ENCODE measurements around the gene PPP2R2D. TPM values are rescaled to one million over a fixed set of nuclear protein-coding genes. Genes with fewer than 3 reads are reported as not detected.

PPP2R2D gene
- total RNA-seq, 6 experiments from 2014 or later = 10.9 to 16.6 (median 14.3) TPM

- intact Hi-C loops (cut with DNase I) = loop anchor here in 1 of 2 donors (10.0 kb wide), 2 partner anchors 626 to 1686 kb away; no protein-coding TSS in a partner anchor
- TF ChIP-seq, protein P1, sequence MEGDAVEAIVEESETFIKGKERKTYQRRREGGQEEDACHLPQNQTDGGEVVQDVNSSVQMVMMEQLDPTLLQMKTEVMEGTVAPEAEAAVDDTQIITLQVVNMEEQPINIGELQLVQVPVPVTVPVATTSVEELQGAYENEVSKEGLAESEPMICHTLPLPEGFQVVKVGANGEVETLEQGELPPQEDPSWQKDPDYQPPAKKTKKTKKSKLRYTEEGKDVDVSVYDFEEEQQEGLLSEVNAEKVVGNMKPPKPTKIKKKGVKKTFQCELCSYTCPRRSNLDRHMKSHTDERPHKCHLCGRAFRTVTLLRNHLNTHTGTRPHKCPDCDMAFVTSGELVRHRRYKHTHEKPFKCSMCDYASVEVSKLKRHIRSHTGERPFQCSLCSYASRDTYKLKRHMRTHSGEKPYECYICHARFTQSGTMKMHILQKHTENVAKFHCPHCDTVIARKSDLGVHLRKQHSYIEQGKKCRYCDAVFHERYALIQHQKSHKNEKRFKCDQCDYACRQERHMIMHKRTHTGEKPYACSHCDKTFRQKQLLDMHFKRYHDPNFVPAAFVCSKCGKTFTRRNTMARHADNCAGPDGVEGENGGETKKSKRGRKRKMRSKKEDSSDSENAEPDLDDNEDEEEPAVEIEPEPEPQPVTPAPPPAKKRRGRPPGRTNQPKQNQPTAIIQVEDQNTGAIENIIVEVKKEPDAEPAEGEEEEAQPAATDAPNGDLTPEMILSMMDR (IDR thresholded peaks at IDR 0.05) = no peak
- TF ChIP-seq POLR2A (IDR thresholded peaks at IDR 0.05) = no peak
- Histone ChIP-seq H3K4me1 (no peaks in the 10 kb centered on the region), H3K36me3 (no peaks in the 10 kb centered on the region), H3K27ac (no peak overlapping the region), H3K9me3 (no peaks in the 10 kb centered on the region), H3K4me3 (no peak overlapping the region), H3K27me3 (no peaks in the 10 kb centered on the region)
- no peak for ATAC-seq
- 76% methylated on average over 14 of the region's 15 CpGs for WGBS (ENCODE audit: insufficient coverage, low coverage, low lambda C conversion rate, missing lambda C conversion rate)
- DNase-seq = no peak
Observed at GRCh38 chr10:131870831-131871672, 29.8 kb upstream of the PPP2R2D start.

DNA sequence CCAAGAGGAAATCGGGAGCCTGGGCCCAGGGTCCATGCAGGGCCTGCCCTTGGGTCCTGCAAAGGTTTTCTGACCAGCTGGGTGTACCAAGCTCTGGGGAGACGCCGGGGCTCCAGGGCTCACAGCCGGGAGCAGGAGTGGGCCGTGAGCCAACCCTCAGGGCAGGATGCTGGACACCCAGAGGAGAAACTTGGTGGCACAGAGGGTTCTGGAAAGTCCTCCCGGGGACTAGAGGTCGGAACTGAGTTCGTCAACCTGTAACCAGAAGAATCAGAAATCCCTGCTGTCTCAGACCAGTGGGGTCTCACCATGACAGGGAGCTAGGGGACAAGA lies 29.2 kb upstream of the PPP2R2D start:
- no CpG with 5 or more reads among the region's 8 CpGs for WGBS (ENCODE audit: insufficient coverage, low coverage, low lambda C conversion rate, missing lambda C conversion rate)
- no peaks in the 10 kb centered on the region for H3K27me3 ChIP-seq
- no peak overlapping the region for H3K4me3 ChIP-seq
- TF ChIP-seq POLR2A (IDR thresholded peaks at IDR 0.05) = no peak
- TF ChIP-seq, protein P1 (IDR thresholded peaks at IDR 0.05) = no peak
- H3K27ac ChIP-seq = no peak overlapping the region
- no peaks in the 10 kb centered on the region for H3K9me3 ChIP-seq
- no peak for DNase-seq
- H3K36me3 ChIP-seq = no peaks in the 10 kb centered on the region
- ATAC-seq = no peak
- H3K4me1 ChIP-seq = no peaks in the 10 kb centered on the region
- intact Hi-C loops (cut with DNase I) = loop anchor here in 1 of 2 donors (10.0 kb wide), 2 partner anchors 627 to 1687 kb away; no protein-coding TSS in a partner anchor

GRCh38 chr10:131872011-131872826 lies 28.6 kb upstream of the PPP2R2D start:
- Histone ChIP-seq H3K4me3 (no peak overlapping the region), H3K27ac (no peak overlapping the region), H3K36me3 (no peaks in the 10 kb centered on the region), H3K4me1 (no peaks in the 10 kb centered on the region), H3K9me3 (no peaks in the 10 kb centered on the region), H3K27me3 (no peaks in the 10 kb centered on the region)
- WGBS (ENCODE audit: insufficient coverage, low coverage, low lambda C conversion rate, missing lambda C conversion rate) = no CpG with 5 or more reads among the region's 27 CpGs
- intact Hi-C loops (cut with DNase I) = loop anchor here in 1 of 2 donors (10.0 kb wide), 2 partner anchors 627 to 1687 kb away; no protein-coding TSS in a partner anchor
- TF ChIP-seq, protein P1 (IDR thresholded peaks at IDR 0.05) = no peak
- no peak for TF ChIP-seq POLR2A (IDR thresholded peaks at IDR 0.05)
- DNase-seq (no peak), ATAC-seq (no peak)

- TF ChIP-seq, protein P1 (IDR thresholded peaks at IDR 0.05) = no peak
- TF ChIP-seq POLR2A (IDR thresholded peaks at IDR 0.05) = no peak
- no peaks in the 10 kb centered on the region for H3K4me1 ChIP-seq
- H3K36me3 ChIP-seq = no peaks in the 10 kb centered on the region
- H3K9me3 ChIP-seq = no peaks in the 10 kb centered on the region
- 35% methylated on average over 5 of the region's 19 CpGs for WGBS (ENCODE audit: insufficient coverage, low coverage, low lambda C conversion rate, missing lambda C conversion rate)
- ATAC-seq (peak; percentile 27 to 68 (median 36)), DNase-seq (peak in 1 of 3 donors; percentile 45)
- H3K4me3 ChIP-seq = no peak overlapping the region
- intact Hi-C loops (cut with DNase I) = loop anchor here in 1 of 2 donors (10.0 kb wide), 2 partner anchors 628 to 1688 kb away; no protein-coding TSS in a partner anchor
- H3K27me3 ChIP-seq = no peaks in the 10 kb centered on the region
- no peak overlapping the region for H3K27ac ChIP-seq
Observed at GRCh38 chr10:131872827-131873375, 27.9 kb upstream of the PPP2R2D start.

Data from right lobe of liver (tissue), 6 donors.